HTR-8/SVneo (cell line): ENCODE results near the gene TMPRSS6.

Source experiments
- DNase-seq: peaks from one replicate; pipeline ENCODE4 v3.0.0; 2011; ENCODE audit warnings: low spot score, mixed read lengths; ENCODE audit not compliant: insufficient read length
- FAIRE-seq: peaks from 2 replicates; lab custom pipeline; 2011; peaks lifted over from hg19 to GRCh38; lab: Jason Lieb, UNC

TMPRSS6 gene

DNA sequence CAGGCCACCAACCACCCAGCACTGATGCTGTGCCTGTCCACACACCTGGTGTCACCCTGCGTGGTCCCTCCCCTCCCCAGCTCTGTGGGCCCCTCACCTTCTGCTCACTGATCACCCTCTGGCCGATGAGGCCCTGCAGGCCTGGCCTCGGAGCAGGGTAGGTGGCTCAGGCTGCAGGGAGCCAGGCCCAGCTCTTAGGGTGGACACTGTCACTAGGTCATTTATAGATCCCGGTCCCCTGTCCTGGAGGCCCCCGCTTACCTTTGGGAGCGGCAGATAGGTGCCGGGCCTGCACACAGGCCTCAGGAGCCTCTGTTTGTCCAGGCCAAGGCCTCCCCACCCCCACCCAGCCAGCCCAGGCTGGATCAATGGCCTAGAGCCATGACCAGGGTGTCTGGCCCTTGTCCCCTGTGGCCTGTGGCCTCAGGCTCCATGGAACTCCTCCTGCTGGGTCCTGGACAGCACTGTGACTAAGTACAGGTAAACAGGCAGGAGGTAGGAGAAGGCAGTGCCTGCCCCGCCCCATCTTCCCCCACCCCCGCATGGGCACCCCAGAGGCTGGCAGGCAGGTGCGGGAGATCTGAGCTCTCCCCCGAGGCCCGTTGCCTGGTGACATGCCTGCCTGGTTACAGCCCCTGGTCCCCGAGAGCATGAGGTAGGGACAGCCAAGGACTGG lies at the start of gene TMPRSS6:
Gene TMPRSS6, minus strand, starts transcription at position 472 of the 676 bp plus-strand sequence. CDS start 6,296 bp downstream, outside the sequence.
- DNase-seq (no peak), FAIRE-seq (no peak)

DNA sequence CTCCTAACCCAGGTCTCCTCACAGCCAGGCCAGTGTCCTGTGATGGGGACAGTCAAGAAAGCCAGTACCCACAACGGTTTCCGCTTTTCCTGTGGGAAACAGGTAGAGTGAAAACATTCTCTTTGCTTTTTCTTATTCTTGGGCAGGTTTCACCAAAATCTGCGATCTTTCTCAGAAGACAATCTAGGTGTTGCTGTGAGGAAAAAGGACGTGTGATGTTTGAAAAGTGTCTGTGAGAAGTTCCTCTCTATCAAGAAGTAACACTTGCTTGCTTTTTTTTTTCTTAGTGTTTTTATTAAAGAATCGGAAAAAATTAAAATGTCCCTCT lies 49.4 kb upstream of the TMPRSS6 start:
- no peak for DNase-seq
- no peak for FAIRE-seq

DNA sequence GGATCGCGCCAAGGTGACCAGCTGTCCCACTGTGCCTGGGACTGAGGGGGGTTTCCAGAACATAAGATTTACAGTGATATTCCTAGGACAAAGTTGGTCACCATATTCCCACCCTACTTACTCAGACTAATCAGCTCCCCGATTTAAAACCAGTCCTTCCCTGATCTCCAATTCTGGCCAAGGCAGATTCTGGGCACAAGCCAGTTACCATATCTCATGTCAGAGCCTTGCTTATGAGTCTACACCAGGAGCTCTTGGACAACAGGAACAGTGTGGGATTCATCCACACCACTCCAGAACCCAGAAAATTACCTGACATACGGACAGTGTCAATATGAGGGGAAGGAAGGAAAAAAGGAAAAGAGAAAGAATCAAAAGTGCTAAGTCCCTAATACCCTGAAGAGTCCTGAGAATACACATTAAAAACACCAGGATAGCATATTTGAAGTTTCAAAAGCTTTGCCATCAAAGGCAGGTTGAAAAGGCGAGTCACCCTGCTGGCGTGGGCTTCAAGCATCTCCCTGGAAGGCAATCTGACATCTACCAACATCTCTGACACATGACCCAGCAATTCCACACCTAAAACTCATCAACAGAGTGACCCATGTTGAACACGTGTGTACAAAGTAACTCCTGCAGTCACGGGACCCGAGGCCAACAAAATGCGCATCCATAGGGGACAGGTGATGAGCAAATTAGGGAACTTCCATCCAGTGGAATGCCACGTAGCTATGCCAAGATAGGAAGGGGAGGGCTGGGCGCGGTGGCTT lies 48.2 kb upstream of the TMPRSS6 start:
- FAIRE-seq (no peak), DNase-seq (no peak)

DNA sequence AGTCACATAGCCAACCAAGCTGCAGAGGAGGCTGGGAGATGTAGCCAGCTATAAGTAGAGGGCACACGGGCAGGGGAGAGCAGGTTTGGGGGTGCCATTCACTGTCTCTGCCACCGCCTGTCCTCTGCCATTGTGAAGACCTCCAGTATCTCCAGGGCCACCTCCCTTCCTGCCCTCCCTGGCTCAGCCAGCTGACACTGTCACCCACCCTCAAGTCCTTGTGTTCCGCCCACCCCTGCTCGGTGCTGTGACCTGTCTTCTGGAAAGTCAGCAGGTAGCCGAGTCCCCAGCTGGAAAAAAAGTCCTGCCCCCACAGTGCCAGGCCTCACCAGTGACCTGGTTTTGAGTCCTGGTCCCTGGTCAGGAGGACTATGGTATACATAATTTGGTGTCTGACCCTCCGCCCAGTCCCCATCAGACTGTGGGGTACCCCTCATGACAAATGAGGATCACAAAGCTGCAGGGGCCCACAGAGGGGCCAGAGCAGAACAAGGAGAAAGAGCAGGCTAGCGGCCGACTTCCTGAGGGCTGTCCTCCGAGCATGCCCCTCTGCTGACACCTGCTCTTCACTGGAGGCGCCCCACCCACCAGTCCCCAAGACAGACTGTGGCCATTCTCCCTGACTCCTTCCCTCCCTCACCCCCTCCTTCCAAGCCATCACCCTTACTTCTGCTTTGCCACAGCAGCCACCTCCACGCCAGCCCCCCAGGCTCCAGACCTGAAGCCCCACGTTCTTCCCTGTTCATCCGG lies 47.3 kb upstream of the TMPRSS6 start:
- DNase-seq (no peak), FAIRE-seq (no peak)

DNA sequence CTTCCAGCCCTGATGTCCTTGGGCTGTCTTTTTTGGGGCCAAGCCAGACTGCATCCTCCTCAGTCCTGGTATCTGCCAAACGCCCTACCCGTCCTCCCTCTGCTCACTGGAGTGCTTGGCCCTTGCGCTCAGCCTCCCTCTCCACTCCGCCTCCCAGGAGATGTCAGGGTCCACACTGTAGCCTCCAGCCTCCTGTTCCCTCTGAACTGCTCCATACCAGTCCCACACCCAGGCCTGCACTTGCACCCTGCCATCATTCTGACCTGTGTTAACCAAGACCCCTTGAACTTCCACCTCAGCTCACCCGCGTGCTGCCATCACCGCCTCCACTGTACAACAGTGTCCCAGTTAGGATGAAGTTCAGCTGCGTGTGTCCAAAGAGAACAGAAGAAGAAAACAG lies 46.5 kb upstream of the TMPRSS6 start:
- no peak for FAIRE-seq
- DNase-seq: no peak

DNA sequence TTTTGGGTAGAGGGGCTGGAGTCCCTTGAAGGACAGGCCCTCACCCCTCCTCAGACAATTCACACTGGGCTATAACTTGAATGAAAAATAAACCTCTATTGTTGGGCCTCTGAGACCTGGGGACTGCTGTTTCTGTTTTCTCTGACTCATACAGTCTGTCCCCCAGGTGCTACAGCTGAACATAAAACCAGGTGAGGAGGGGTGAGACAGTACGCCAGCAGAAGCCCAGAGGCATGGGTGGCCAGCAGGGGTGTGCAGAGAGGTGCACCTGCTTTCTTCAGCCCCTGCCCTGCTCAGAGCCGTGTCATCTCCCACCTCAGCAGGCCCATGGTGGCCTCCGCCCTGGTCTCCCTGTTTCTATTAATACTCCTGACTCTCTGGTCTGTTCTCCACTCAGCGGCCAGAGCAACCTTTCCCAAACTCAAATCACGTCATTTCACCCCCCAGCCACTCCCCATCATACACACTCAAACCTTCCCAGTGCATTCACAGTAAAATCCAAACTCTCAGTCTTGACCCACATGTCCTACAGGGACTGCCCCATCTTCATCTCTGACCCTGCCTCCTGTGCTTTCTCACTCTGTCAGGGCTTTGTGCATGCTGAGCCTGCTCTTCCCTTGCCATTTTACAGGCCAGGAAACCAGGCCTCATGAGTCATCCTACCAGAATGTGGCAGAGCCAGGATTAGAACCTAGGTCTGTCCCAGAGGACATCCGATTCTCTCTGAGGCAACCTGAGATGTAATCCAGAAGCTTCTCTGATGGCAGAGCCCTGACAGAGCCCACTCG lies 45.6 kb upstream of the TMPRSS6 start:
- no peak for FAIRE-seq
- no peak for DNase-seq

DNA sequence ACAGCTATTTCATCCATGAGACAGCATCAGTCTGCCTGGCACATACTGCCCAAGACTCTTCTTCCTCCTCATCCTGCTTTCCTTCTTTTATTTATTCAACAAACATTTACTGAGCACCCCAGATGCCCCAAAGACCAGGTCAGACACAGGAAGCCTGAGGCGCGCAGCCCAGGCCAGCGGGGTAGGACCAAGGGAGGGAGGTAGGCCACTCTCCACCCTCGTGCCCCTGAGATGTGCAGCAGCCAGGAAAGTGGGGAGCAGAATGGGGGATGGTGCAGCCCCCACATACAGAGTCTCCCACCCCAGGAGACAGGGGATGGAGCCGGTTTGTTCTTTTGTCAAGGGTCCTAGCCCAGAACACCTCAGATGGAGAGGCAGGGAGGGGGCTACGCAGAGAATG lies 44.4 kb upstream of the TMPRSS6 start:
- DNase-seq (no peak), FAIRE-seq (no peak)

DNA sequence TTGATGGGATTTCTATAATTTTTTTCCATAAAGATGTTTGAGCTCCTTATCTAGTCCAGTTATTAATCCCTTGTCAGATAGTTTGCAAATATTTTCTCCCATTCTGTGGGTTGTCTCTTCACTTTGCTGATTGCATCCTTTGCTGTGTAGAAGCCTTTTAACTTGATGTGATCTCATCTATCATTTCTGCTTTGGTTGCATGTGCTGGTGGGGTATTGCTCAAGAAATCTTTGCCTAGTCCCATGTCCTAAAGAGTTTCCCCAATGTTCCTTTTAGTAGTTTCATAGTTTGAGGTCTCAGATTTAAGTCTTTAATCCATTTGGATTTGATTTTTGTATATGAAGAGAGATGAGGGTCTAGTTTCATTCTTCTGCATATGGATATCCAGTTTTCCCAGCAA lies 41.9 kb upstream of the TMPRSS6 start:
- no peak for DNase-seq
- FAIRE-seq: no peak

DNA sequence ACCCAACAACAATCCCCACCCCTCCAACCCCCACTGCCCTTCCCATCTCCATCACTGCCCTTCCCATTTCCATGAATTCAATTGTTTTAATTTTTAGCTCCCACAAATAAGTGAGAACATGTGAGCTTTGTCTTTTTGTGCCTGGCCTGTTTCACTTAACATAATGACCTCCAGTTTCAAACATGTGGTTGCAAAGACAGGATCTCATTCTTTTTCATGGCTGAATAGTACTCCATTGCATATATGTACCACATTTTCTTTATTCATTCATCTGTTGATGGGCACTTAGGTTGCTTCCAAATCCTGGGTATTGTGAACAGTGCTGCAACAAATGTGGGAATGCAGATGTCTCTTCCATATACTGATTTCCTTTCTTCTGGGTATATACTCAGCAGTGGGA lies 41.2 kb upstream of the TMPRSS6 start:
- FAIRE-seq: no peak

DNA sequence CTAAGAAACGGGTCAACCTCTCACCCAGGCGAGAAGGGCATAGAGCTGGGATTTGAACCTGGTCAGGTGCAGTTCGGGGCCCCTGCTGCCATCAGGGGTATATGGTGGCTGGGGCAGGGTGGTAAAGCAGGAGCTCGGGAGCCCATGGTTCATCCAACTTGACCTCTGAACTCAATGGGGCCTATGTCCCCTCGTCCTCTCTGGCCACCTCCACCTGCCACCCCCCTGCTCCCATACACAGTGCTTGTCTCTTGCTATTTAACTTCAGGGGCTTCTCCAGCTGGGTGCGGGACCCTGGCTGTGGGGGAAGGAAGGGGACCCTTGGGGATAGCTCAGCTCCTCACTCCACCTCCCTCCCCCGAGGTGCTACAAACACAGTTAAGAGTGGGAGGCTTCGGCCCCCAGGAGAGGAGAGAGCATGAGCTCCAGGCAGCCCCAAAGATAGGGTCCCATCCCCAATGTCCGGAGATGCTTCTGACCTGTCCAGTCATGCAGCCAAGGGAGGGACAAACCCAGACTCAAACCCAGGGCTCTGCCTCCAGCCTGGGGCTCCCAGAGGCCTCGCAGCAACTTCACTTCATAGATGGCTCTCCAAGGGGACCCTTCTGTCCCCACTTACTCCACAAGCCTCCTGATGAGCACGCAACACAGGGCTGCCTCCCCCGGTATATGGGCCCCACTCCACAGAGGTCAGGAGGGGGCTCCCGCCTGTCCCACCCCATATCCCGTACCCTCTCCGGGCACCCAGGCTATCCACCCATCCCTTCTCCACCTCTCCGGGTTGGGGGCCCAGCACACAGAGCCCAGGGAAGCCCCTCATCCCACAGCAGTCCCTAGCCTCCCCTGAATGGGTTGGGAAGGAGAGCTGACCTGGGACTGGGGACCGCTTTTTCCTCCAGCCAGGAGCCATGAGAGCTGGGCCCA lies 39.5 kb upstream of the TMPRSS6 start:
- DNase-seq (no peak), FAIRE-seq (no peak)

More for the DNA sequence above, 41.2 kb upstream of the TMPRSS6 start:
- no peak for DNase-seq

DNA sequence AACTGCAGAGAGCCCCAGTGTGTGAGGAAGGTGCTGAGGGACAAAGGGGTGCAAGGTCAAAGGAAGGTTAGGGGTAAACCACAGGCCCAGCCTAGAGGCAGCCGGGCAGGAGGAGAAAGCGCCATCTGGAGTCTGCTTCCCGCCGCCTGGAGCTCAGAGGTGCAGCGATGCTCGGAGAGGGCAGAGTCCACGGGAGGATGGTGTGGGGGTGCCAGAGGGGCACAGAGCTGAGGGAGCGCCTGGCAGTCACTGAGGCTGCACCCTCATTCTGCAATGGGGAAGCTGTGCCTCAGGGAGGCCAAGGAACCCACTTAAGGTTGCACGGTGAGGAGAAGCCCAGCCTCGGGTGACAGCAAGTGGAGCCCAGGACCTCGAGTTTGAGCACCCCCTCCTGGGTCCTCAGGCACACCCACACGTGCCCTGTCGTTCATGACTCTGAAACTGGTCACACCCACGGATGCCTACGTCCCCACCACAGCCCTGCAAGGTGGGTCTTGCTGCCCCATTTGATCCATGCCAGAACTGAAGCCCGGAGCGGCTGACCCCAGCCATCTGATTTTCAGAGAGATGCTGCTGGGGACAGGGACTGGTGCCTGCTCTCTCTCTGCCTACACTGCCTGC lies 38.6 kb upstream of the TMPRSS6 start:
- FAIRE-seq: no peak
- DNase-seq: no peak

DNA sequence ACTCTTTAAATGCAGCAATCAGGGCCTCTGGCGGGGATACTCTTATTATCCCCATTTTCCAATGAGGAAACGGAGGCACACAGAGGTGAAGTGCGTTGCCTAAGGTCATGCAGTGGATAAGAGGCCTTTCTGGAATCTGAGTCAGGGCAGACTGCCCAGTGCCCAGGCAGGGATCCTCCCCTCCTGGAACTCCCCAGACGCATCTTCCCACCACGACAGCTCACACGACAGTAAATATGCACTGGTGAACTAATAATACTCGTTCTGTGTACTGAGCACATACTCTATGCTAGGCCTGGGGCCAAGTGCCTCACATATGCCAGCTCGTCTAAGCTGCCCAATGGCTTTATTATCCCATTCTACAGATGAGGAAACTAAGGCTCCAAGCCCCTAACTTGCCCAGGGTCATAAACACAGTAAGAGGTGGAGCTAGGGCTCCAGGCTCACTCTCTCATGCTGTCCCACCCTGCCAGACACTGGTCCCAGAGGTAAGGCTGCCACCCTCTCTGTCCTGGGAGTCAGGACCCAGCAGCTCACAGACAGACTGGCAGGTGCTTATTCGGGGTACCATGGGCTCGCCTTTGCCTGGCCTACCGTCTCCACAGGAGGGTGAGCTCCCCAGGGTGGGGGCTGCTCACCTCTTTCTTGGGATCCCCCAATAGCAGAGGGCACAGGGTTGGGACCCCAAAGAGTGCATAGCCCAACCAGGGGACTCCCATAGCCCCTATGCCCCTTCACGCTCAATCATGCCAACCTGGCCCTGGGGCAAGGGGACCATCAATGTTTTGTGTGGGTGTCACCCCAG lies 37.9 kb upstream of the TMPRSS6 start:
- FAIRE-seq: no peak
- no peak for DNase-seq

DNA sequence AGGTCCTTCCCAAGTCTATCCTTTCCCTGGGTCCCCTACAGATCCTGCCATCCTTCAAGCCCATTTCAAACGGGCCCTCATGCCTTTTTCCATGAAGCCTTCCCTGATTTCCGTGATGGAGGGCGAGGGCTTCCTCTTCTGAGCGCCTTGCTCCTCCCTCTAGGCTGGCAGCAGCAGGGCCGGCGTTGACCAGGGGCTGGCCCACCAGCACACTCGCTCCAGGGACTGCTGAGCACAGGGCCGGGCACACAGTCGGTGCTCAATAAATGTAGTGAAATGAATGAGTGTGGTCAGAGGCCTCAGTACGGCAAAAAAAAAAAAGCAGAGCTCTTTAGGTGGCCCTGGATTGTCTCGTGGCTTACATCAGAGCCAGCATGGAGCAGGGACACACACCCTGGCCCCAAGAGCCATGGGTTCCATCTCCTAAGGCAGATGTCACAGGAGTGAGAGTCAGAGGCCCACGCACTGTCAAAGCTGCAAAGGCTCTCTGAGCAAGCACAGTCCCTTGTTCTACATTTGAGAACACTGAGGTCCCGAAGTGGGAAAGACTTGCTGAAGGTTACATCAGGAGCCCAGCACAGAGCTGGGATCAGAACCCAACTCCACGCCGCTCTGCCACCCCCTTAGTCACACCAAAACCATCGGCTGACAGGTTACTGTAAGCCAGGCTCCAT lies 37.1 kb upstream of the TMPRSS6 start:
- FAIRE-seq (no peak), DNase-seq (no peak)

DNA sequence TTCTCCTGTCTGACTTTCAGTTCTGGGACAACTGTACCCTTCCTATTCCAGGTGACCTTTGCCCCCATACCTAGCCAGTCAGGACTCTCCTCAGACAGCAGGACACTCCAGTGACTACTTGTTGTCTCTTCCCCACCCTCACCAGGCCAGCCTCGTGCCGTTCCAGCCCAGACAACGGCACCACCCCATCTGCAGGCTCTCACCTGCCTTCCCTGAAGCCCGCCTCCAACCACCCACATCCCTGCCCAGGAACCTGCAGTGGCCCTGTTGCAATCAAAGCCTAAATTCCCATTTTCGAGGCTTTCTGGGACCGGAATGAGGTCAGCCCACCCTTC lies 36.5 kb upstream of the TMPRSS6 start:
- DNase-seq (no peak), FAIRE-seq (no peak)

DNA sequence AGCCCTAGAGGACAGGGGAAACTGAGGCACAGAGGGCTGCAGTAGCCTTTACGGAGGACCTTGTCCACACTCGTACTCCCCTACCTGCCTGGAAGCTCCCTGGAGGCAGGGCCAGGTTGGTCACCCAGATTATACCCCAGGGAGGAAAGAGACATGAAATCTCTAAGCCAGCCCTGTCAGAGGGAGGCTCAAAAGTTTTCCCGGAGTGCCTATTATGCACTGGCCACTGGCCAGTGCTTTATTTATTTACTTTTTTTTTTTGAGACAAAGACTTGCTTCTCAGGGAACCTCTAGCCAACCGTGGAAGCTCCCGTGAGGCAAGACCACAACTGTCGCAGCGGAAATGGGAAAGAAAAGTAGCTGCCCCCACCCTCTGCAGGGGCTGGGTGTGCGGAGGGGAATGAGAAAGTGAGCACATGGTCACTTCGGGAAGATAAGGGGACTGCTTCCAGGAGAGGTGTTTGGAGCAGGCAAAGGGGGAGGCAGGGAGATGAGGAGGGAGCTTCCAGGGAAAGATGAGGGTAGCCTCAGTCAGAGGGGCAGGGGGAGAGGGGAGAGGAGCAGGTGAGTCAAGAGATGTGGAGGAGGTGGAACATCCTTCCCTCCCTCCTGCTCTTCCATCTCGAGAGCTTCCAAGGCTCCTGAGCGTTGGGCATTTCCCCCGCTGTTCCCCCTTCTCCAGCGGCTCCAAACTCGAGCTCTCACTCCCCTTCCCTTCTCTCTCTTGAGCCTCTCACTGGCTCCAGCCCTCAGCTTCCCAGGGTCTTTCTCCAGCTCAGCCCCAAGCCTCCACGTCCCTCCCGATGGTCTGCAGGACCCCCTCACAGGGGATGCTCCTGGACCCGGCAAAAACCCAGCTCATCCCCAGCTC lies 35.9 kb upstream of the TMPRSS6 start:
- DNase-seq (no peak), FAIRE-seq (no peak)

DNA sequence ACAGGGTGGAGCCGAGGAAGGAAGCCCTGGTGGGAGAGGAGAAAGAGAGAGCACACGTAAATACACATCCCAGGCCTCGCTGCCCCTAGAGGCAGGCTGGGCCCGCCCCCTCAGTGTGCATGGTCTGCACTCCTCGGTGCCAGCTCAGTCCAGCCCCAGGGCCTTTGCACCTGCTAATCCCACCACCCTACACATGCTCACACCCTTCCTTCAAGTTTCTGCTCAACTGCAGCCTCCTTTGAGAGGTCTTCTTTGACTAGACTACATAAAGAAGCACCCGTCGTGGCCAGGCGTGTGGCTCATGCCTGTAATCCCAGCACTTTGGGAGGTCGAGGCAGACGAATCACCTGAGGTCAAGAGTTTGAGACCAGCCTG lies 34.7 kb upstream of the TMPRSS6 start:
- DNase-seq: no peak
- FAIRE-seq: no peak

DNA sequence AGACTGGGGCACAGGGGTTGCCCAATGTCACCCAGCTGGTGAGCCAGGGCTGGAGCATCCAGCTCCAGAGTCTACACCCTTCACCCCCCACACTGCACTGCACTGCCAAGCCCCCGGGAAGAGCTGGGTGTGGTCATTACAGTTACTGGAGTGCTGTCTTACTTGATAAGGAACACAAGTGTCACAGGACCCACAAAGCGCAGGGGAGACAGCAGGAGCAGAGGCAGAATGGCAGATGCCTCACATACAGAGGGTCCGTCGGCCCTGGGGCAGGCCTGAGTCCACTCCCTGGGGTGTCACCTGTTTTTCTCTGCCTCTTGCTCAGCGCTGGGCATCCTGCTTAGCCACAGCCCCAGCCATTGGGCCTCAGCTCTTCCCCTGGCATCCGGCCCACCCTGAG lies 32.5 kb upstream of the TMPRSS6 start:
- FAIRE-seq: no peak
- DNase-seq: no peak
